Prostate gland (tissue), 2 donors: ENCODE results near the gene MYO5B.

Experiments used
- CTCF ChIP-seq, 4 experiments: fragments of 200-600 bp in 2 of 4; fragments of 450-650 bp in 2 of 4; sonication (generic) in 2 of 4; IDR thresholded peaks; 1 replicate in 3 of 4; 2 replicates in 1 of 4; pipeline ENCODE4 v1.5.1; 2016 to 2019; ENCODE audit warnings: antibody characterized with exemption in 4 of 4, mild to moderate bottlenecking in 2 of 4, moderate library complexity in 2 of 4
- POLR2A ChIP-seq: fragments of 450-650 bp; IDR thresholded peaks from one replicate; pipeline ENCODE4 v1.6.1; 2016; ENCODE audit warnings: antibody characterized with exemption, mild to moderate bottlenecking
- POLR2AphosphoS5 ChIP-seq: sonication (generic); formaldehyde crosslinking; IDR thresholded peaks from one replicate; pipeline ENCODE4 v1.6.1; 2017; ENCODE audit warnings: antibody characterized with exemption

- TF ChIP-seq CTCF (IDR thresholded peaks at IDR 0.05) (no peak), POLR2AphosphoS5 (no peak), POLR2A (no peak)
These were observed 120.5 kb downstream of the MYO5B start for GRCh38 chr18:50074404-50074803.
